HG02840 (cell line): ENCODE data around the gene ANO2.

ENCODE experiments used
- ATAC-seq: cut with Tn5 transposase; IDR thresholded peaks from one replicate; pipeline ENCODE4 v1.9.1; 2021; ENCODE audit warnings: mild to moderate bottlenecking, moderate library complexity, moderate number of reproducible peaks; ENCODE audit not compliant: unreplicated experiment, low FRiP score

Gene ANO2

DNA sequence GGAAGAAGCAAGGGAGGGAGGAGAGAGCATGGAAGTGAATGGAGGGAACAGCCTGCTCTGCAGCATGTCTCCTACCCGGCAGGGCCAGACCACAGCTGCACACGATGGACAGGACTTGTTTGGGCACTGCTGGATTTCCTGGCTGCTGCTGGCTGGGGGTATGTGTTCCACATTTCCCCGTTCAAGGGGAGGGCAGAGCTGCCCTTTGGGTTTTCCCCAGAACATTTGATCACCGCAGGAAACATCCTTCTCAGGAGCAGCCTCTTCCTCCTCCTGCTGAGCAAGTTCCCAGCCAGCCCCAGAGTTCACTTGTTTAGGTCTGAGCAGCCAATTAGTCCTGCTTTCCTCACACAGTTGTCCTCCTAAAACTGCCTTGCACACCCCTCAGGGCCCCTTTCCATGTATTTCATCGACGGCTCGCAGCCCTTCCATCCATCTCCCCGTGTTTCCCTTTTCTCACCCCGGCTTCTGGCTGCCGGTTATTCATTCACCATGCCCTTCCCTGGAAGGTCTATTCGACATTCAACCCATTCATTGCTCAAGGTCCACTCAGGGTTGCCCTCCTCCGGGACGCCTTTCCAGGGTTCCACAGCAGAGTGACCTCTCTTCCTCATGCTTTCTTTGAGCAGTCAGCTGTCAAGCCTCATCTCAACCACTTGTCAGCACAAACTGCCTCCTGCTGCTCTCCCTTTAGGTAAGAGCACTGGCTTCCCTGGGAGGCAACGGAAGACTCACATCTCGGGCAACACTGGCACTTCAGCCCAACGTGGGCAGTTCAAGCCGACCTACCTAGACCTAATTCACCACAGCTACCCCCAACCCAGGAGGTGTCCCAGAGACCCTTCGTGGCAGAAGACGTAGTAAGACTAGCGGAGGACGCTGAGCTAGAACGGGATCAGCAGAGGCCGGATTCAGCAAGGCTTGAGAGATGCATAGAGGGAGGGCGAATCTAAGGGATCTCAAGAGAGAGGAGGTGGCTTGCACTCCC lies 20.1 kb upstream of the ANO2 start:
- ATAC-seq: no peak

DNA sequence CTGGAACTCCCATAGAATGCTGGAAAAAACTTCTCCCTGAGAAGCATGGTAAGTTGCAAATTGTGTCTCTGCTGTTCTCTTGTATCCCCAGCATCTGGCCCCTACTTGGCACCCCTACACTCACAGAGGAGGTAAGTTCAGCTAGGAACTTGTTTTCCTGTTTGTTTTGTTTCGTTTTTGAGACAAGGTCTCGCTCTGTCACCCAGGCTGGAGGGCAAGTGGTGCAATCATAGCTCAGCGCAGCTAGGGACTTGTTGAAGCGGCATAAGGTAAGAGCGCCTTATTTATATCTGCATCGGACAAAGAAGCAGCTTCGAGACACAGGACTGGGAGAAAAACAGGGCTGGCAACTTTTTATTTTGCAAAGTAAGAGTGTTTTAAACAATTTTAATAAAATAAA lies 18.5 kb upstream of the ANO2 start:
- no peak for ATAC-seq

DNA sequence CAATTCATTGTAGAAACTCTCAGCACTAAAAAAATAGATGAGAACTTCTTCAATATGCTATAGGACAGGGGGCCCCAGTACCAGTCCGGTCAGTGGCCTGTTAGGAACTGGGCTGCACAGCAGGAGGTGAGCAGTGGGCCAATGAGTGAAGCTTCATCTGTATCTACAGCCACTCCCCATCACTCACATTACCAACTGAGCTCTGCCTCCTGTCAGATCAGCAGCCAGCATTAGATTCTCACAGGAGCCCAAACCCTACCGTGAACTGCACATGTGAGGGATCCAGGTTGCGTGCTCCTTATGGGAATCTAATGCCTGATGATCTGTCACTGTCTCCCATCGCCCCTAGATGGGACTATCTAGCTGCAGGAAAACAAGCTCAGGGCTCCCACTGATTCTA lies 15.7 kb upstream of the ANO2 start:
- no peak for ATAC-seq

- no peak for ATAC-seq
These were observed 11.9 kb upstream of the ANO2 start for GRCh38 chr12:5956987-5957386.

DNA sequence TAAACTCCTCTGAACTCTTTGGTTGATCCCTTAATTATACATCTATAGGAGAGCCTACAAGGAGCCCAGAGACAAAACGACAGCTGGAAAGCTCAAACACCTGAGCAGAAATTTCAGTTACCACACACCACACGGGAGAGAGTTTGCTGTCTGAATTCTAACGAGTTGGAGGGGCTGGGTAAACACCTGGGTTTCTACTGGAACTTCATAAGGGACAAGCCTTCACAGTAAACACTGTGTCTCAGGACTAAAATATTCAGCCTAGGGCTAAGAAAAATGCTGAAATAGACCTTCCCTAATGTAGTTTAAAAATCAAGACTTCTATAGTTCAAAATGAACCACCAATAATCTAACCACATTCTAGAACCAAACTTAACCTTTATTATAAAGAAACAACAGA lies 9.6 kb upstream of the ANO2 start:
- no peak for ATAC-seq

DNA sequence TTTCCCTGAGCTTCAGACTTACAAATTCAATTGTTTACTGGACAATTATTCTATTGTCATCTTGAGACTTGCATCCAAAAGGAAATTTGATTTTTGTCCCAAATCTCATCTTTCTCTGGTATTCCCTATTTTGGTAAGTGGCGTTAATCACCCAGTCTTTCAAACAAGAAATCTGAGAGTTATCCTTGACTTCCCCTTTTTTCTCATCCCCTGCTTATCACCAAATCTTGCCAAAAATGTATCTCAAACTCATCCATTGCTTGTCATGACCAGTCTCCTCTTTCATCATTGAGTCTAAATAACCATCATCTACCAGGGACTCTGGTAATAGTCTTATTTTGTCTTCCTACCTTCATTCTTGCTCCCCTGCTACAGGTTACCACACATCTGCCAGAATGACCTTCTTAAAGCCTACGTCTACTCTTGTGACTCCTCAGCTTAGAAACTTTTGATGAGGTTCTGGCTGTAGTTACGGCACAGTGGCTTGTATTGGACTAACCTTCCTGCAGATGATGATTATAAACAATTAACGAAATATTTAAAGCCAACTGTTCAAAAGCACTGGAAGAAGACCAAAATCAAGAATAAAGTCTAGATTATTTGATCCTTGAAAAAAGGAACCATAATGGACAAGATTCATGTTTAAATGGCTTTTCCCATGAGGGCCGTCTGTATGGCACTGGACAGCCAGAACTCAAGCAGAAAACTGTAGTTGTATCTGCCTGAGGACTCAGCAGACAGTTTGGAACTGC lies 9.0 kb upstream of the ANO2 start:
- ATAC-seq: no peak

DNA sequence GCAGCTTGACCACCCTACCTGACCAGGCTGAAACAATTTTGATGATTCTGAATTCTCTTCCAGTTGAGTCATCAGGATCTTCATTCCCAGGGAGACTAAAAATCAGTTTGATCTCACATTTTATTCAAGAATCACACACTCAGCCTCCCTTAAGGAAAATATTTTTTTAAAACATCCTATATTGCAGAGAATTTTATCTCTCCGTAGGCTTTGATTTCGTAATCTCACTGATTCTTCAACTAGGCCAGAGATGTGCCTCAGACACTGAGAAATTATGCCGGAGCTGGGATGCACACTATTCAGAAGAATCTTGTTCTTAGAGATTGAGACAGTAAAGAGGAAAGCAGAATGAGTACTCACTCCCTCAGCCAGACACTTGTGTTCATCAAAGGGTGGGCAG lies 7.0 kb upstream of the ANO2 start:
- ATAC-seq: no peak

DNA sequence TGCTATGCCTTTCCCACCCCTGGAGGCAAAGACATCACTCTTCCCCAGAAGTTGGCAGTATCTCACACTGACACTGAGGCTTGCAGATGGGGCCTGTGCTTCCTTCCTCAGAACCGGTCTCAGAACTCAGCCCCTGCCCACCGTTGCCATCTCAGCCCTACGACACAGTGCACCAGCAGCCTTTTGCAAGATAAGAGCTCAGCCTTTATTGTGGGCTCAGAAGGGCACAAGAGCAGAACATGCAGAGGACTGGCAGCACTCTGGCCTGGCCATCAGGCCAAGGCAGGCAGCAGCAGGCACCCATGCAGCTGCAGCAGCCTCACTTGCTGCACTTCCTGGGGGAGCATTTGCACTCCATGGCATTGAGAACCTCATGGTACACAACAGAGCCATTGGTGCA lies 3.6 kb upstream of the ANO2 start:
- ATAC-seq: no peak

- ATAC-seq: no peak
These were observed 1.9 kb upstream of the ANO2 start for GRCh38 chr12:5947006-5947405.

GRCh38 chr12:5946388-5946787 lies 1.3 kb upstream of the ANO2 start:
- ATAC-seq: no peak

GRCh38 chr12:5944688-5945070 lies 380 bp downstream of the ANO2 start:
- no peak for ATAC-seq

GRCh38 chr12:5944053-5944452 lies 1.0 kb downstream of the ANO2 start:
- ATAC-seq: no peak

- ATAC-seq: no peak
These were observed 3.2 kb downstream of the ANO2 start for GRCh38 chr12:5941907-5942306.

DNA sequence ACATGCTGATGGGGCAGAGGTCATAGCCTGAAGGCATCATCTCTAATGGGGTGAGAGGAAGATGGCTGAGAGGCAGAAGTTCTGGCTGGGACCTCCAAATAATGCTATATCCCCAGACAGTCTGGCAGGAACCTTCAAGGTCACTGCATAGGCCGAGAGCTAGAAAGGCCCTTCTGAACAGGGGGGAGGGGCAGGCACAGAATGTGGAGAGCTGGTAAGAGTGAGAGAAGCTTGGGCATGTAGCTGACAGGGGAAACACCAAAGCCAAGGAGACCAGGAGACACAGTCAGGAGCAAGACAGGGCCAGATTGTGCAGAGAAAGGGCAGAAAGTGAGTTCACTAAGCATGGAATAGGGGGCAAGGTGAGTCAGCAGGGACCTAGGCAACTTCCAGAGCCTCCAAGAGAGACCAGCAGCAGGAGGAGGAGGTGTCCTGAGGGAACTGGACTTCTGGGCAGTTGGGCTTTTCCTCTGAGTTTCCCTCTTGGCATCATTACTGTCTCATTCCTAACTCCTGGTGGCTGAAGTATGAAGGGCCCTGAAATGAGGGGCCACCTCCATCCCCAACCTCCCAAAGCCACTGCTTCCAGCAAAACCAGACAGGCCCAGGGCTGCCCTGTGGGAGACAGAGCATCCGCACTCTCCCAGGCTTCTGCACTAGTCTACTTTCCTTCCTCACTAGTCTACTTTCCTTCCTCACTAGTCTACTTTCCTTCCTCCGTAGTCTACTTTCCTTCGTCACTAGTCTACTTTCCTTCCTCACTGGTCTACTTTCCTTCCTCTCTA lies 17.1 kb downstream of the ANO2 start:
- no peak for ATAC-seq

DNA sequence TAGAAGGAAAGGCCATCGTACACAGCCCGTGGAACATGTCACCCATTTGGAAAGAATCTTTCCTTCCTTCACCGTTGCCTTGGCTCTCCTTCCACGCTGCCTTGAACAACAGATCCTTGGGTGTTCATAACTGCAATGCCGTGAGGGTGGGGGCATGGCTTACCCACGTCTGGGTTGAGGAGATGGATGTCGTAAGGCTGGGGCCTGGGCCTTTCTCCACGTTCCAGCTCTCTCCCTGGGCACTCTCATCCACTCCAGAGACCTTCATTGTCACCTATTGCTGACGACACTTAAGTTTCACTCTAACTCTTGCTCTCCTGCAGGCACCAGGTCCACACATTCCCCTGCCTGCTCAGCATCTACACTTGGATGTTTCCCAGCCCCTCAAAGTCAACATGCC lies 19.4 kb downstream of the ANO2 start:
- no peak for ATAC-seq

DNA sequence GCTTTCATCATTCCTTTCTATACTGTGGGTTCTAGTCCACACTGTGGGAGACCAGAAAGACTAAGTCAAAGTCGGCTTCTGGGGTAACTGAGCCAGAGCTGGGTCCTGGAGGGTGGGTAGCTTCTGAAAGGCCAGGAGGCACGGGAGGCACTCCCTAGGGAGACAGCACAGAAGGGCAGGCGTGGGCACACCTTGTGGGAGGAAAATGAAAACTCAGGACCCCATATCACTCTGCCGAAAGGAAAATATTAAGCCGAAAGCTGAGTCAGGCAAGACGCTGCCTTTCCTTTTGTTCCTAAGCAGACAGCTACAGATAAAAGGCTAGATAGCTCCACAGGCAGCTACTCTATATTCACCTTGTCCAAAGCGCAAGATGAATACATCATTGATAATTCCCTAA lies 20.7 kb downstream of the ANO2 start:
- ATAC-seq: no peak

GRCh38 chr12:5923751-5924150 lies 21.3 kb downstream of the ANO2 start:
- no peak for ATAC-seq

- no peak for ATAC-seq
These were observed 21.9 kb downstream of the ANO2 start for GRCh38 chr12:5923043-5923605.

- no peak for ATAC-seq
These were observed 22.8 kb downstream of the ANO2 start for GRCh38 chr12:5921966-5922899.
